Neural progenitor cell (in vitro differentiated cells): Measurements from ENCODE around the gene IER3. TPM values are rescaled to one million over a fixed set of nuclear protein-coding genes. Genes with fewer than 3 reads are reported as not detected.

Source experiments
- DNase-seq: peaks from one replicate; pipeline ENCODE4 v3.0.0-alpha.2; 2016; ENCODE audit warnings: low spot score
- H2AFZ ChIP-seq: fragments of 200-600 bp; sonication (generic); replicated peaks from 2 replicates; pipeline ENCODE4 v1.6.1; 2016; ENCODE audit warnings: antibody characterized with exemption
- H3F3A ChIP-seq: fragments of 200-600 bp; sonication (generic); 2 replicates; pipeline ENCODE4 v1.6.1; 2016; ENCODE audit warnings: antibody characterized with exemption, low read depth
- H3K27ac ChIP-seq: fragments of 200-600 bp; sonication (generic); 2 replicates; pipeline ENCODE4 v1.5.1; 2016; ENCODE audit warnings: mild to moderate bottlenecking
- H3K27me3 ChIP-seq: fragments of 200-600 bp; sonication (generic); 2 replicates; pipeline ENCODE4 v1.6.1; 2016; ENCODE audit warnings: mild to moderate bottlenecking, moderate library complexity
- H3K36me3 ChIP-seq: fragments of 200-600 bp; sonication (generic); 2 replicates; pipeline ENCODE4 v1.5.1; 2016
- H3K4me1 ChIP-seq: fragments of 200-600 bp; sonication (generic); 2 replicates; pipeline ENCODE4 v1.6.1; 2016; ENCODE audit warnings: mixed run types
- H3K4me2 ChIP-seq: fragments of 200-600 bp; sonication (generic); 2 replicates; pipeline ENCODE4 v1.6.1; 2016
- H3K4me3 ChIP-seq: fragments of 200-600 bp; sonication (generic); 2 replicates; pipeline ENCODE4 v1.5.1; 2016
- H3K79me2 ChIP-seq: fragments of 200-600 bp; sonication (generic); 2 replicates; pipeline ENCODE4 v1.6.1; 2016; ENCODE audit warnings: low read depth
- H3K9ac ChIP-seq: fragments of 200-600 bp; sonication (generic); 2 replicates; pipeline ENCODE4 v1.6.1; 2016
- H3K9me3 ChIP-seq: fragments of 200-600 bp; sonication (generic); 2 replicates; pipeline ENCODE4 v1.5.1; 2016; ENCODE audit warnings: low read depth
- H4K20me1 ChIP-seq: fragments of 200-600 bp; sonication (generic); 2 replicates; pipeline ENCODE4 v1.6.1; 2016; ENCODE audit warnings: low read depth
- H3K27ac Mint-ChIP-seq: 3 replicates; pipeline ENCODE4 v1.8.0; 2021; ENCODE audit warnings: mixed read lengths
- H3K27me3 Mint-ChIP-seq: 2 replicates; pipeline ENCODE4 v1.8.0; 2022; ENCODE audit warnings: low read depth, mild to moderate bottlenecking, inconsistent platforms, moderate library complexity, mixed read lengths; ENCODE audit not compliant: insufficient read depth
- H3K36me3 Mint-ChIP-seq: 3 replicates; pipeline ENCODE4 v1.8.0; 2021; ENCODE audit warnings: mixed read lengths
- H3K4me1 Mint-ChIP-seq: 3 replicates; pipeline ENCODE4 v1.8.0; 2021; ENCODE audit warnings: mixed read lengths
- H3K4me3 Mint-ChIP-seq: 3 replicates; pipeline ENCODE4 v1.8.0; 2021; ENCODE audit warnings: mild to moderate bottlenecking, moderate library complexity, mixed read lengths
- H3K9me3 Mint-ChIP-seq: 3 replicates; pipeline ENCODE4 v1.8.0; 2020; ENCODE audit warnings: mixed read lengths
- CTCF ChIP-seq: fragments of 200-600 bp; sonication (generic); IDR thresholded peaks from 2 replicates; pipeline ENCODE4 v1.5.1; 2017; ENCODE audit warnings: antibody characterized with exemption, mild to moderate bottlenecking
- EZH2 ChIP-seq: fragments of 200-600 bp; sonication (generic); IDR thresholded peaks from 2 replicates; pipeline ENCODE4 v1.6.1; 2017; ENCODE audit warnings: antibody characterized with exemption, mild to moderate bottlenecking, moderate library complexity
- EZH2phosphoT487 ChIP-seq: fragments of 200-600 bp; sonication (generic); IDR thresholded peaks from 2 replicates; pipeline ENCODE4 v1.6.1; 2017; ENCODE audit warnings: antibody characterized with exemption
- total RNA-seq: library from RNA; depleted of rRNA; stranded (reverse); fragments of >200 nt; gene quantifications from 2 replicates; pipeline ENCODE4 v1.2.3, GENCODE V29; 2015; ENCODE audit warnings: low replicate concordance

IER3 gene
- total RNA-seq, 1 donor from 2014 or later: 2.0 TPM

GRCh38 chr6:30749554-30750378, 5.4 kb upstream of the IER3 start:
- Histone ChIP-seq H3K4me2 (no peak overlapping the region), H4K20me1 (no peaks in the 10 kb centered on the region), H3F3A (no peaks in the 10 kb centered on the region), H3K79me2 (no peaks in the 10 kb centered on the region), H3K9ac (no peak overlapping the region), H3K27me3 (no peaks in the 10 kb centered on the region), H3K9me3 (no peaks in the 10 kb centered on the region), H3K4me3 (no peak overlapping the region), H2AFZ (no peak overlapping the region), H3K36me3 (no peaks in the 10 kb centered on the region), H3K4me1 (no peaks in the 10 kb centered on the region), H3K27ac (no peak overlapping the region)
- Mint-ChIP-seq H3K27me3 (peaks cover 4% of the 10 kb centered on the region), H3K4me1 (peaks cover 25% of the 10 kb centered on the region), H3K27ac (no peak overlapping the region), H3K36me3 (no peaks in the 10 kb centered on the region), H3K4me3 (no peak overlapping the region), H3K9me3 (no peaks in the 10 kb centered on the region)
- TF ChIP-seq EZH2phosphoT487: no peak
- TF ChIP-seq EZH2: no peak
- TF ChIP-seq CTCF: no peak
- DNase-seq: no peak

GRCh38 chr6:30748851-30749540, 4.6 kb upstream of the IER3 start:
- Histone ChIP-seq H3K27me3 (peaks cover 3% of the 10 kb centered on the region), H4K20me1 (no peaks in the 10 kb centered on the region), H2AFZ (no peak overlapping the region), H3K4me1 (no peaks in the 10 kb centered on the region), H3K9me3 (no peaks in the 10 kb centered on the region), H3K9ac (no peak overlapping the region), H3K36me3 (no peaks in the 10 kb centered on the region), H3K27ac (no peak overlapping the region), H3K4me2 (no peak overlapping the region), H3K79me2 (no peaks in the 10 kb centered on the region), H3K4me3 (no peak overlapping the region), H3F3A (peaks cover 1% of the 10 kb centered on the region)
- TF ChIP-seq EZH2phosphoT487 (no peak), CTCF (no peak), EZH2 (no peak)
- peak overlapping the region; percentile 2 for H3K27ac Mint-ChIP-seq
- peaks cover 28% of the 10 kb centered on the region for H3K4me1 Mint-ChIP-seq
- H3K4me3 Mint-ChIP-seq: no peak overlapping the region
- no peaks in the 10 kb centered on the region for H3K9me3 Mint-ChIP-seq
- H3K27me3 Mint-ChIP-seq: peaks cover 4% of the 10 kb centered on the region
- H3K36me3 Mint-ChIP-seq: no peaks in the 10 kb centered on the region
- no peak for DNase-seq

- Histone ChIP-seq H3K36me3 (no peaks in the 10 kb centered on the region), H2AFZ (no peak overlapping the region), H3K9me3 (no peaks in the 10 kb centered on the region), H3K79me2 (no peaks in the 10 kb centered on the region), H3K9ac (no peak overlapping the region), H3F3A (peaks cover 10% of the 10 kb centered on the region), H4K20me1 (no peaks in the 10 kb centered on the region), H3K4me1 (no peaks in the 10 kb centered on the region), H3K4me3 (no peak overlapping the region), H3K4me2 (no peak overlapping the region), H3K27me3 (peaks cover 12% of the 10 kb centered on the region), H3K27ac (no peak overlapping the region)
- DNase-seq: no peak
- peaks cover 33% of the 10 kb centered on the region for H3K4me1 Mint-ChIP-seq
- H3K36me3 Mint-ChIP-seq: no peaks in the 10 kb centered on the region
- peaks cover 7% of the 10 kb centered on the region for H3K27me3 Mint-ChIP-seq
- H3K9me3 Mint-ChIP-seq: no peaks in the 10 kb centered on the region
- no peak for TF ChIP-seq EZH2phosphoT487
- TF ChIP-seq CTCF: no peak
- no peak for TF ChIP-seq EZH2
- no peak overlapping the region for H3K27ac Mint-ChIP-seq
- no peak overlapping the region for H3K4me3 Mint-ChIP-seq
Measured at GRCh38 chr6:30747902-30748769, 3.8 kb upstream of the IER3 start.
